ENCODE data around the gene TENM3. TPM values are rescaled to one million over a fixed set of nuclear protein-coding genes. Genes with fewer than 3 reads are reported as not detected.

Gene TENM3
- total RNA-seq, 1 experiment from 2014 or later = 0.87 TPM

DNA sequence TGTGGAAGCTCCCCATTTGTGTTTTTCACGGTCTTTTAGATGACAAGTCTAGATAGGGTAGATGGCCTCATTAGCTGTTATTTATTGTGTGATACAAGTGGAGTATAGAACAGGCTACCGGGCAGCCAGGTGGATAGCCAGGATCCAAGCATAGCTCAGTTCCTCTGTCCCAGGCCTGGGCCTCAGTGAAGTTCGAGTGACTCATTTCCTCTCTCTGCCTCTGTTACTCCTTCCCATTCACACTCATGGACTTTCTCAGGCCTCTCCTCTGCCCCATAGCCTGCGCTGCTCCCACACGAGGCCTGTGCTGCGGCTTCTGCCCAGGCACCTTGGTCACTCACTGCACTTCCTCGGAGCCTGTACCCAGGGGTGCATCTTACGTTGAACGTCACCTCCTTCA, 54.5 kb downstream of the TENM3 start:
- DNase-seq = no peak
- no peak overlapping the region for H2AFZ ChIP-seq (ENCODE audit: low read length)

DNA sequence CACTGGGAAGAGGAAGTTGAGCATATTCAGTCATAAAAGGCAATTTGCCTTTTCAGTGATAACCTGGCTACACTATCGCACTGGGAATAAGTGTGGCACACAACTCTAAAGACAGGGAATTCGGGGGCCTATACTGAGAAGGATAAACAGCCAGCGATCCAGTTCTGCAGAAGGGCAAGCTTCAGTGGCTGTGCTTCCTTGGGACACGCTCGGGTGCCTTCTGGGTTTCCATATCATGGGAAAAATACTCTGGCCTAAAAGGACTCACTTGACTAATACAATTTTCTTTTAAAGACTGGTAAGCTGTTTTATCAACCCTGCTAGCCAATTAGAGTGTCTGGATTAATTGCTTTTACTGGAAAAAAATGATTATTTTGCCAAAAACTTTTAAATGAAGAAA, 58.5 kb downstream of the TENM3 start:
- TF ChIP-seq, protein P1, sequence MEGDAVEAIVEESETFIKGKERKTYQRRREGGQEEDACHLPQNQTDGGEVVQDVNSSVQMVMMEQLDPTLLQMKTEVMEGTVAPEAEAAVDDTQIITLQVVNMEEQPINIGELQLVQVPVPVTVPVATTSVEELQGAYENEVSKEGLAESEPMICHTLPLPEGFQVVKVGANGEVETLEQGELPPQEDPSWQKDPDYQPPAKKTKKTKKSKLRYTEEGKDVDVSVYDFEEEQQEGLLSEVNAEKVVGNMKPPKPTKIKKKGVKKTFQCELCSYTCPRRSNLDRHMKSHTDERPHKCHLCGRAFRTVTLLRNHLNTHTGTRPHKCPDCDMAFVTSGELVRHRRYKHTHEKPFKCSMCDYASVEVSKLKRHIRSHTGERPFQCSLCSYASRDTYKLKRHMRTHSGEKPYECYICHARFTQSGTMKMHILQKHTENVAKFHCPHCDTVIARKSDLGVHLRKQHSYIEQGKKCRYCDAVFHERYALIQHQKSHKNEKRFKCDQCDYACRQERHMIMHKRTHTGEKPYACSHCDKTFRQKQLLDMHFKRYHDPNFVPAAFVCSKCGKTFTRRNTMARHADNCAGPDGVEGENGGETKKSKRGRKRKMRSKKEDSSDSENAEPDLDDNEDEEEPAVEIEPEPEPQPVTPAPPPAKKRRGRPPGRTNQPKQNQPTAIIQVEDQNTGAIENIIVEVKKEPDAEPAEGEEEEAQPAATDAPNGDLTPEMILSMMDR (conservative IDR thresholded peaks at IDR 0.05; ENCODE audit: low read depth, low read length) = no peak
- TF ChIP-seq EZH2phosphoT487 (IDR thresholded peaks at IDR 0.05; ENCODE audit: borderline replicate concordance, low read length) (no peak), EZH2 (IDR thresholded peaks at IDR 0.05; ENCODE audit: low read length, unreplicated experiment) (no peak)
- BruUV-seq (replicated peaks) = no TSS peak
- H3F3A ChIP-seq (ENCODE audit: low read length, unreplicated experiment) = no peaks in the 10 kb centered on the region
- no peak overlapping the region for H3K4me2 ChIP-seq (ENCODE audit: low read length)
- H3K4me3 ChIP-seq (ENCODE audit: low read length) = no peak overlapping the region
- H3K27me3 ChIP-seq (ENCODE audit: low read length) = no peaks in the 10 kb centered on the region
- H3K36me3 ChIP-seq (ENCODE audit: low read depth, low read length) = no peaks in the 10 kb centered on the region
- H3K4me1 ChIP-seq (ENCODE audit: insufficient read depth, low read length) = no peaks in the 10 kb centered on the region
- H4K20me1 ChIP-seq (ENCODE audit: low read length) = no peaks in the 10 kb centered on the region
- POLR2A ChIA-PET (ENCODE audit: unreplicated experiment) = no interaction called here
- intact Hi-C loops (cut with micrococcal nuclease) = no loop called here
- CTCF ChIA-PET = no interaction called here
- no peaks in the 10 kb centered on the region for H3K79me2 ChIP-seq (ENCODE audit: low read length)
- H3K9me2 ChIP-seq (replicated peaks; ENCODE audit: low read length) = no peaks in the 10 kb centered on the region
- H3K27ac ChIP-seq (ENCODE audit: low read length) = no peak overlapping the region
- H3K9ac ChIP-seq (ENCODE audit: low read length) = no peak overlapping the region
- ATAC-seq = no peak
- no peak for DNase-seq
- no peak overlapping the region for H2AFZ ChIP-seq (ENCODE audit: low read length)
- no peaks in the 10 kb centered on the region for H3K9me3 ChIP-seq (ENCODE audit: low read length)

More for the DNA sequence above, 54.5 kb downstream of the TENM3 start:
- peak; percentile 18 for ATAC-seq
- no peaks in the 10 kb centered on the region for H3K79me2 ChIP-seq (ENCODE audit: low read length)
- H4K20me1 ChIP-seq (ENCODE audit: low read length) = no peaks in the 10 kb centered on the region
- no peaks in the 10 kb centered on the region for H3K4me1 ChIP-seq (ENCODE audit: insufficient read depth, low read length)
- intact Hi-C loops (cut with micrococcal nuclease) = no loop called here
- H3K9me2 ChIP-seq (replicated peaks; ENCODE audit: low read length) = no peaks in the 10 kb centered on the region
- POLR2A ChIA-PET (ENCODE audit: unreplicated experiment) = no interaction called here
- TF ChIP-seq EZH2phosphoT487 (IDR thresholded peaks at IDR 0.05; ENCODE audit: borderline replicate concordance, low read length) (no peak), EZH2 (IDR thresholded peaks at IDR 0.05; ENCODE audit: low read length, unreplicated experiment) (no peak)
- TF ChIP-seq, protein P1 (conservative IDR thresholded peaks at IDR 0.05; ENCODE audit: low read depth, low read length) = no peak
- CTCF ChIA-PET = no interaction called here
- no TSS peak for BruUV-seq (replicated peaks)
- H3K4me3 ChIP-seq (ENCODE audit: low read length) = no peak overlapping the region
- no peaks in the 10 kb centered on the region for H3K36me3 ChIP-seq (ENCODE audit: low read depth, low read length)
- no peaks in the 10 kb centered on the region for H3F3A ChIP-seq (ENCODE audit: low read length, unreplicated experiment)
- H3K9ac ChIP-seq (ENCODE audit: low read length) = no peak overlapping the region
- no peaks in the 10 kb centered on the region for H3K27me3 ChIP-seq (ENCODE audit: low read length)
- H3K27ac ChIP-seq (ENCODE audit: low read length) = no peak overlapping the region
- H3K9me3 ChIP-seq (ENCODE audit: low read length) = no peaks in the 10 kb centered on the region
- no peak overlapping the region for H3K4me2 ChIP-seq (ENCODE audit: low read length)

DNA sequence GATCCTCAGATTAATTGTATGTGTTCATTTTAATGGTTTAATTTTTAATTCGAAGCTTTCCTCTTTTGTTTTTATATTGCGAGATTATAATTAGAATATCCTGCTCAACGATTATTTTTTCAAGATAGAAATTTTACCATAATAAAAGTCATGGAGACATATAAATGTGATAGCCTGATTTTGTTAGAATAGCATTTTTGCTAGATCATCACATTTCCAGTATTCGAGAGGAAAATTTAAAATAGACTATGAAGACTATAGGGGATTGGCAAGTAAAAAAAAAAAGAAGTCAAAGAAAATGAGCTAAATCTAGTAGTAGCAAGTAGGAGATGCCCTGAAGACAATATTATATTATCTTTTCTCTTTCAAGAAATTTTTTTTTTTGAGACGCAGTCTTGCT, 60.6 kb downstream of the TENM3 start:
- Histone ChIP-seq H2AFZ (ENCODE audit: low read length) (no peak overlapping the region), H3K9ac (ENCODE audit: low read length) (no peak overlapping the region), H3K36me3 (ENCODE audit: low read depth, low read length) (no peaks in the 10 kb centered on the region), H3K27me3 (ENCODE audit: low read length) (no peaks in the 10 kb centered on the region), H3K9me3 (ENCODE audit: low read length) (no peaks in the 10 kb centered on the region), H3F3A (ENCODE audit: low read length, unreplicated experiment) (no peaks in the 10 kb centered on the region), H3K4me3 (ENCODE audit: low read length) (no peak overlapping the region), H3K79me2 (ENCODE audit: low read length) (no peaks in the 10 kb centered on the region), H3K9me2 (replicated peaks; ENCODE audit: low read length) (no peaks in the 10 kb centered on the region), H4K20me1 (ENCODE audit: low read length) (no peaks in the 10 kb centered on the region), H3K4me2 (ENCODE audit: low read length) (no peak overlapping the region), H3K27ac (ENCODE audit: low read length) (no peak overlapping the region), H3K4me1 (ENCODE audit: insufficient read depth, low read length) (no peaks in the 10 kb centered on the region)
- intact Hi-C loops (cut with micrococcal nuclease) = no loop called here
- ChIA-PET POLR2A (ENCODE audit: unreplicated experiment) (no interaction called here), CTCF (no interaction called here)
- ATAC-seq (no peak), DNase-seq (no peak)
- BruUV-seq (replicated peaks) = no TSS peak
- no peak for TF ChIP-seq EZH2phosphoT487 (IDR thresholded peaks at IDR 0.05; ENCODE audit: borderline replicate concordance, low read length)
- TF ChIP-seq, protein P1 (conservative IDR thresholded peaks at IDR 0.05; ENCODE audit: low read depth, low read length) = no peak
- no peak for TF ChIP-seq EZH2 (IDR thresholded peaks at IDR 0.05; ENCODE audit: low read length, unreplicated experiment)
